Activated CD8-positive, alpha-beta T cell treated with anti-CD3 and anti-CD28 coated beads for 36 hours (primary cell): ENCODE measurements around the gene RIMBP2. TPM values are rescaled to one million over a fixed set of nuclear protein-coding genes. Genes with fewer than 3 reads are reported as not detected.

ENCODE experiments used
- ATAC-seq: fragments of 200-7000 bp; cut with Tn5 transposase; one replicate; pipeline ENCODE4 v1.10.0; 2021; ENCODE audit warnings: mild to moderate bottlenecking, moderate library complexity
- CTCF ChIA-PET: fragments of 350-600 bp; sonication (Branson Sonifier 250); formaldehyde crosslinking; loops from one replicate; lab custom pipeline; 2021; ENCODE audit warnings: antibody characterized with exemption; lab: Charles Lee
- POLR2A ChIA-PET: fragments of 350-600 bp; sonication (Branson Sonifier 250); formaldehyde crosslinking; loops from one replicate; lab custom pipeline; 2021; ENCODE audit warnings: antibody characterized with exemption; lab: Charles Lee
- DNase-seq: peaks from one replicate; pipeline ENCODE4 v3.0.0-alpha.2; 2020
- H3K27ac Mint-ChIP-seq: one replicate; pipeline ENCODE4 v1.8.0; 2021; ENCODE audit warnings: mild to moderate bottlenecking, mixed read lengths
- H3K27me3 Mint-ChIP-seq: one replicate; pipeline ENCODE4 v1.8.0; 2021; ENCODE audit warnings: mixed read lengths
- H3K36me3 Mint-ChIP-seq: one replicate; pipeline ENCODE4 v1.8.0; 2021; ENCODE audit warnings: low read depth, mixed read lengths
- H3K4me1 Mint-ChIP-seq: one replicate; pipeline ENCODE4 v1.8.0; 2021; ENCODE audit warnings: low read depth, mixed read lengths
- H3K4me3 Mint-ChIP-seq: one replicate; pipeline ENCODE4 v1.8.0; 2021; ENCODE audit warnings: mild to moderate bottlenecking, moderate library complexity, mixed read lengths
- H3K9me3 Mint-ChIP-seq: one replicate; pipeline ENCODE4 v1.8.0; 2021; ENCODE audit warnings: mixed read lengths
- CTCF ChIP-seq: fragments of 200-600 bp; IDR thresholded peaks from one replicate; pipeline ENCODE4 v1.8.0; 2022; ENCODE audit warnings: antibody characterized with exemption, mild to moderate bottlenecking
- intact Hi-C: fragments of 100-400 bp; cut with micrococcal nuclease; formaldehyde crosslinking; loops from one replicate; pipeline ENCODE4 v1.10.0; 2022
- total RNA-seq, 2 experiments: library from RNA; stranded (reverse); gene quantifications; one replicate each; pipeline ENCODE4 v1.2.3, GENCODE V29; 2021

The RIMBP2 gene
- total RNA-seq, 2 experiments from 2014 or later: not detected

- intact Hi-C loops: no loop called here
- Mint-ChIP-seq H3K27me3 (no peaks in the 10 kb centered on the region), H3K36me3 (no peaks in the 10 kb centered on the region), H3K4me1 (no peaks in the 10 kb centered on the region), H3K27ac (no peak overlapping the region), H3K4me3 (no peak overlapping the region), H3K9me3 (no peaks in the 10 kb centered on the region)
- no peak for TF ChIP-seq CTCF
- ATAC-seq (no peak), DNase-seq (no peak)
- ChIA-PET POLR2A (no interaction called here), CTCF (no interaction called here)
Observed at GRCh38 chr12:130611026-130611905, 104.8 kb downstream of the RIMBP2 start.

DNA sequence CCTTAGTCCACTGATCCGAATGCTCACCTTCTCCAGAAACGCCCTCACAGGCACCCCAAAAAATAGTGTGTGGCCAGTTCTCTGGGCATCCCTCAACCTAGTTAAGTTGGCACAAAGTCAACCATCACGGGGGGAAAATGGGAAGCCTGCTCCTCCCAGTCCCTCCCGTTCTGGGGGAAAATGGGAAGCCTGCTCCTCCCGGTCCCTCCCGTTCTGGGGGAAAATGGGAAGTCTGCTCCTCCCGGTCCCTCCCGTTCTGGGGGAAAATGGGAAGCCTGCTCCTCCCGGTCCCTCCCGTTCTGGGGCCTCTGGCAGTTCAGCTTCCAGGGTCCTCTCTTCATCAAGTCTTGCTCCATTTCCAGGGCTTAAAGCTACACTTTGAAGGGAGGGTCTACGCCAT lies 106.1 kb downstream of the RIMBP2 start:
- ATAC-seq (no peak), DNase-seq (no peak)
- no peaks in the 10 kb centered on the region for H3K36me3 Mint-ChIP-seq
- POLR2A ChIA-PET: no interaction called here
- no peak overlapping the region for H3K27ac Mint-ChIP-seq
- H3K4me1 Mint-ChIP-seq: no peaks in the 10 kb centered on the region
- no peak for TF ChIP-seq CTCF
- no peak overlapping the region for H3K4me3 Mint-ChIP-seq
- H3K9me3 Mint-ChIP-seq: no peaks in the 10 kb centered on the region
- no peaks in the 10 kb centered on the region for H3K27me3 Mint-ChIP-seq
- CTCF ChIA-PET: no interaction called here
- intact Hi-C loops: no loop called here

DNA sequence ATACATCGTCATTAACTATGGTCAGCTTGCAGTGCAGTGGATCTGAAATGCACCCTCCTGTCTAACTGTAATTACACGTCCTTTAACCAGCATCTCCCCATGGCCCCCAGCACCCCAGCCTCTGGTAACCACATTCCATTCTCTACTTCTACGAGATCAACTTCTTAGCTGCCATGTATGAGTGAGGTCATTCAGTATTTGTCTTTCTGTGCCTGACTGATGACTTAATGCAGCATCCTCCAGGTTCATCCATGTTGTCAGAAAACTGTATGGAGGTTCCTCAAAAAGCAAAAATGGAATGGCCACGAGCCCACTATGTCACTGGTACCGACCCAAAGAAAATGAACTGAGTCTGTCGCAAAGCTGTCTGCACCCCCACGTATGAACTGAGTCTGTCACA lies 107.3 kb downstream of the RIMBP2 start:
- Mint-ChIP-seq H3K4me1 (no peaks in the 10 kb centered on the region), H3K4me3 (no peak overlapping the region), H3K36me3 (no peaks in the 10 kb centered on the region), H3K27me3 (no peaks in the 10 kb centered on the region), H3K9me3 (no peaks in the 10 kb centered on the region), H3K27ac (no peak overlapping the region)
- intact Hi-C loops: no loop called here
- no peak for ATAC-seq
- POLR2A ChIA-PET: no interaction called here
- TF ChIP-seq CTCF: no peak
- DNase-seq: no peak
- CTCF ChIA-PET: no interaction called here

DNA sequence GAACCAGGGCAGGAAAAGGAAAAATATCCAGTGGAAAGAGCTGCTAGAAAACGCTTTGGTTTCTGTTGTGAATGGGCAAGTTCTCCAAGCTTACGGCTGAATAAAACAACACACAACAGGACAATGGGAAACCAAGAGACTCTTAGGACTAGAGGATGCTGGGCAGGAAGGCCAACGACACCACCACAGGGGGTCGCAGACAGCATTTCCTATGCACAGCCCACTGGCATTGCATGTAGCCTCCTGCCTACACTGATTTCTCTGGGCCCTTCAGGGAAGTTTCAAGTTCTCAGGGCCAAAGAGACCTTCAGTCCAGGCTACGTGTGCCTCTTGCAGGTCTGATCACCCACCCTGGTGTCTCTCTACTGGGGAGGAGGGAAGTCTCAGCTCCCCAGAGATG lies 108.0 kb downstream of the RIMBP2 start:
- Mint-ChIP-seq H3K4me1 (no peaks in the 10 kb centered on the region), H3K27me3 (no peaks in the 10 kb centered on the region), H3K4me3 (no peak overlapping the region), H3K36me3 (no peaks in the 10 kb centered on the region), H3K27ac (no peak overlapping the region), H3K9me3 (no peaks in the 10 kb centered on the region)
- ChIA-PET POLR2A (no interaction called here), CTCF (no interaction called here)
- intact Hi-C loops: no loop called here
- no peak for ATAC-seq
- DNase-seq: no peak
- no peak for TF ChIP-seq CTCF

- H3K27ac Mint-ChIP-seq: no peak overlapping the region
- H3K9me3 Mint-ChIP-seq: no peaks in the 10 kb centered on the region
- ChIA-PET CTCF (no interaction called here), POLR2A (no interaction called here)
- no peak for DNase-seq
- no peaks in the 10 kb centered on the region for H3K36me3 Mint-ChIP-seq
- TF ChIP-seq CTCF: no peak
- intact Hi-C loops: no loop called here
- ATAC-seq: no peak
- H3K4me3 Mint-ChIP-seq: no peak overlapping the region
- H3K27me3 Mint-ChIP-seq: no peaks in the 10 kb centered on the region
- no peaks in the 10 kb centered on the region for H3K4me1 Mint-ChIP-seq
Observed at GRCh38 chr12:130606231-130606630, 109.9 kb downstream of the RIMBP2 start.
